G401.6 (cell line): ENCODE measurements around the gene KCNMA1.

ENCODE experiments used
- FAIRE-seq: peaks from 2 replicates; lab custom pipeline; 2012; peaks lifted over from hg19 to GRCh38; lab: Jason Lieb, UNC

KCNMA1 gene

DNA sequence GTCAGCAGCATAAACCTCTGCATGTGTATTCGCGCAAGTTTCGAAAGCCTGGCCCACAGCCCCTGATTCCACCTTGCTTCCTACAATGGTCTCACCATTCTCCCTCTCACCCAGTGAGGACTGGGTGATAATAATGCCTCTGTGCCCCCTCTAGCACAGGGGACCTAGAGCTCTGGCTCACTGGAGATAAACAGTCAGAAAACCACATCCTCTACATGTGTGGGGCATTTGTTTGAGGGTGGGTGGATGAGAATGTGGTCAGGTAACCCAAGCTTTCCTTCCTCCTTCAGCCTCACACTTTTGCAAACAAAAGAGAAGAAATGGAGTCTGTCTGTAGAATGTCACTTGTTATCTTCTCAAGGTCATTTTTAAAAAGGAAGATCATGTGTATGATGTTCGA is 373.5 kb downstream of the KCNMA1 start:
- no peak for FAIRE-seq

DNA sequence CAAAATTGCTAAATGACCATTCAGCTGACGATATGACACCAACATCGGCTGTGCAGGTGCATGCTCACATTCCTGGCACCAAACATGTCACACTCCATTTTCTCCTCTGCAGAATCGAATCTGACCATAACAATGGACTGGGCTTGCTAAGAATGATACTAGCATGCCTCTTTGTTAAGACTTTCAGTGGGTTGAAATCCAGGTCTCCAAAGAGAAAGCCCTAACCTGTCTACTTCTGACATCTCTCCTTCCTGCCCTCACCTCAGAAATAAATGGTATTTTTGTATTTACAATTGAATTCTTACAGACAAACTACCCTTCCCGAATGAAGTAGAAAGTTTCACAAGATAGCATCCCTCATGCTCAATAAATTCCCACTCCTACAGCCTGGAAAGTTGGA is 373.9 kb downstream of the KCNMA1 start:
- no peak for FAIRE-seq

DNA sequence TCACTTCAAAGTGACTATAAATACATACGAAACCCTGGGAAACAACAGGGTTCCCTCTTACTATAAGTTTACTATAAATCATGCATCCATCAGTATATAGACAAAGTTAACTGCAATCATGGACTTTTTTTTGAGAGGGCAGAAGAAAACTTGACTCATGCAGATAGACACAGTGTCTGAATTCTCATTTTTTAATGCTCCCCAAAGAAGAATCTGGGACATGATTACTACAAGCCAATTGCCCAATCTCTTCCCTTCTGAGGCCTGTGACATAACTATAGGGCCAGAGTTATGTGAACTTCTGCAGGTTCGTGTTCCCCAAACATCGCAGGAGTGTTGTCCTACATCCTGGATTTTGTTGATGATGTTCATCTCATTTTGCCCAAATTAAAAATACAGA is 376.5 kb downstream of the KCNMA1 start:
- FAIRE-seq: no peak

DNA sequence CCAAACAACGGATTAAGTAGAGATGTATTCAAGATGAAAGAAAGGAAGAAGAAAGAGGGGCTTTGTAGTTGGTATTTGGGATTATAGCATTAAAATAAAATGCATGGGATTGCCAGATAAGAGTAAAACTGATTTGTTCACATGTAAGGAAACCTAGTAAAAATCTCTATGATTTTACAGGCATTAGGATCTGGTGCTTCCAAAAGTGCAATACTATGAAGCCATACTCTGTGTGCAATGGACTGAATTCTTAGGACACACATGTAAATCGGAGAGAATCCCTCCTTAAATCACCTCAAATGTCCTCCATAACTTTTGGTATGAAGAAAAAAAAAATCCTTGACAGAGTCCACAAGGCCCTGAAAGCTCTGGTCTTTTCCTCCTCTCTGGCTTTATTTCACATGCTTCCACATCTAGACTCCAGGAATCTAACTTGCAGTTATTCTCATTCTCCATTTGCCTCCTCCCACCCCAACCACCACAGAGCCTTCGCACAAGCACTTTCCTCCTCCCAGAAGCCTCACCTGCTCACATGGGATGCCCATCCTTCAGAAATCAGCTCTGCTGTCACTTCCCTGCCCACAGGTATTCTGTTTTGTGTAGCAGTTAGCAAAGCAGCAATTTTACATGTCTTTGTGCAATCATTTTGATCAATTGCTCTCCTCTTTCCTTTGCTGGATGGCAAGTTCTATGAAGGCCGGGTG is 378.3 kb downstream of the KCNMA1 start:
- FAIRE-seq: no peak

DNA sequence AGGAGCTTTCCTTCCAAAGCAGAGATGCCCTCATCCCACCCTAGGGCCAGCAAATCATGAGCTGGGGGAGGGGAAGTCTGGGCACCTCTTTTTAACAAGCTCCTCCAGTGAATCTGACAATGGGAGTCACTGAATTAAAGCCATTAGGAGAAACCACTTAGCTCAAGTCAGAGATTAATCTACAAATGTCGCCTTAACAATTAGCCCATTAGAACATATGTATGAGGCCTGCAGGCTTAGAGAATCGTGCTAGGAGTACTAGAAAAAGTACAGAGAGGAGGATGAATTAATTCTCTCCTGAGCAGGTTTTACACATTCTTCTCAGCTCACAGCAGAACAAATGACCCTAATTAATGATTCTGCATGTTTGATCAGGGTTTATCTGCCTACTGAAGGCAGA is 381.3 kb downstream of the KCNMA1 start:
- FAIRE-seq: no peak

DNA sequence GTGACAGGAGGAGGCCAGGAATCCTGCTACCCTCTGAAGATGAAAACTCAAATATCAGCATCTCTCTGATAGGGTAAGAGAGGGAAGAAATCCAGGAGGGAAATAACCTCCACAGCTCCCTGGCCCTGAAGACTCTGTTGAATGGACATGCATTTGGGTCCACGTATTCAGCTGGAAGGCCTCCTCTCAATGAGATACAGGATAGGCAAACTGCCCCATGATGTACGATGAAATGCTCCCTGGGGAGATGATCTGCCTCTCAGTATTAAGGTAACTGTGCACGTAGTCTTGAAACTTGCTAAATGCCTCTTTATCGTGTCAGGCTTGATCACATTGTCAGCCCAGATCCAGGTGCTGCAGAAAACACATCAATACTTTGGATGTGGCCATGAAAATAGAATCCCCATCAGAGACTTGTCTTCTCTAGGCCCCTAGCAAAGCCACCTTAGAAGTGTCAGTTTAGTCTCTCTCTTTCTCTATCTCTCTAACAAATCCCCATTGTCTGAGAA is 384.0 kb downstream of the KCNMA1 start:
- FAIRE-seq: no peak

DNA sequence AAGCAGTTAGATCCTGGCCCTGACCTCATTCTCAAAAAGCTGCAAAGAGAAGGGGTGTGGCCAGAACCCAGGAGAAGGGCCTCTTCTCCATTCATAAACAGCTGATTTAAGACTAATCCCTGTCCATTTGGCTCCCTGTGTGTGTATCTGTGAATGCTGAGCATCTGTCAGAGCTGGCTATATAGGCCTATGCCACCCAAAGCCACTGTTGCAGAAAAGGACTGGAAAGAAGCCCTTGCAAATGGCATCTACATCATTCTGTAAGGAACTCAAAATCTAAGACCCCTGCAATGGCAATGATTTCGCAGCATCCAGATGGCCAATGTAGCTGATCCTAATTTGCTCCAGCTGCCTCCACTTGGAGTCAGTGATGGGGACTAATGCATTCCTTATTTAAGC is 384.5 kb downstream of the KCNMA1 start:
- no peak for FAIRE-seq

DNA sequence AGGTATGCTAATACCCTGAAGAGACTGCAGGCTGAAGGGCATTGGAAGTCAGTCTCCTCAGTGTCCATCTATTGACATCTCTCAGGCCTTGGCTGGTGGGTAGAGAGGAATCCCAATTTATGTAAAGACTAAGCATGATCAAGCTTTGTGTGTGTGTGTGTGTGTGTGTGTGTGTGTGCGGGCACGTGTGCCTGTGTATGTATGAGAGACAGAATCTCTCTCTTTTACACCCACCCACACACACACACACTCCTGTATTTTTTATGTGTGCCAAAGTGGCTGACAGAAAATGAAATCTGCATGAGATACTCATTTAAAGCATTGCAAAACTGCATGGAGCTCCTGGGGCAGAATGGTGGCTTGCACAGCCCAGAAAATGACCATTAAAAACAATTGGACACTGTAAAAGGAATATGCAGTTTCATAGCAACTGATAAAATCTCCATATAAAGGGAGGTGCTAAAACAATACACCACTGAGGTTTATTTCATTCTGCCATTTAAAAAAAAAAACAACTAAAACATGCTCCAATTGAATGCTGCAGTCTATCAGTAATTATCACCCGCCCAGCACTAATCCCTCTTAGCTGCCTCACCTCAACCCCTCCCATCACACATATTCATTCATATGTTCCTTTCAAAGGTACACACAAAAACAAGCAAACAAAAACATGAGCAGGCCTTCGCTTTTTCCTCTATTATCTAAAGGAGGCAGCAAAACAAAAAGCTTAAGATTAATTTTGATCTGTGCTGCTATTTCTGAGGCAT is 385.0 kb downstream of the KCNMA1 start:
- no peak for FAIRE-seq

DNA sequence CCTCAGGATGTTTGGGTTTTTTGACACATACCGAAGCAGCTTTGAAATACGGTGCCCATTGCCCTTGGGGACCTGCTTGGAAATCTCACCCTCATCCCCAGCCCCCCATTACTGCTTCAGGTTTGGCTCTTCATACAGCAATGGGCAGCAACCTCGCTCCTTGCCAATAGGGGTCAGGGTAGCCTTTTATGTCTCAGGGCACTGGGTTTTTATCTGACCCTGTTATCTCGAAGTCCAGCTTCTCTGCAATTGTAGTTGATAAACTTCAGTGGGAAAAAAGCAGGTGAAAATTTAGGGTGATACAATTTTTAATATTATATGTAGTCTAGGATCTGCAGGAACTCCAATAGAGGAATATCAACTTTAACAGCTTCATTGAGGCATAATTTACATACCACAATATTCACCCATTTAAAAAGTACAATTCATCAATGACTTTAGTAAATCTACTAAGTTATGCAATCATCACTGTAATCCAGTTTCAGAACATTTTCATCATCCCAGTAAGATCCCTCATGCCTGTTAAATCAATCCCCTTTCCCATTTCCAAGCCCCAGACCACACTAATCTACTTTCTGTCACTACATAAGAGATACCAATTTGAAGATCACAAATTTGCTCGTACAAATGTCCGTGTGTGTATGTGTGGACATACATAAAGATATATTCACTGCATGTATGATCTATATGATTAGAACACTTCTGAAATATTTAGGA is 386.2 kb downstream of the KCNMA1 start:
- no peak for FAIRE-seq

DNA sequence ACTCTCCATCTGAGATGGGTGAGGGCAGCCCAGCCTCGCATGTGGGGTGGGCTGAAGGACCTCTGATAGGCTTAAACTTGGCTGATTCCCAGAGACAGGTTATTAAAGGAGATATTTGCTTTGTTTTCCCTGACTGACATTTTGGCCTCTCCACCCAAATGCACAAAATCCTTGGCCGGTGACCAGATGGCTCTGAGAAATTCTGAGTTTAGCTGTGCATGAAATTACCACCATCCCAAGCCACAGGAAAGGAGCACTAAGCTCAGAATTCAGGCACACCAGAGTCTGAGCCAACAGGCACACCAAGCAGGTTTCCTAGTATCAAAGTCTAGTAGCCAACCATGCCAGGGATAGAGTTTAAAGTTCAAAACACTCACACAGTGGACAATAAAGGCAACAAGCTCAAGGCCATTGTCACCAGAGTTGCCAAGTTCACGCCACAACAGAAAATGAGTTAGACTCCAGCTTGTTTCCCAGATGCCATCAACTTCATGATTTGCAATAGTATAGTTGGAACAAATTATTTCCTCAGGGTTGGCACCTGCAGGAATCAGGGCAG is 387.6 kb downstream of the KCNMA1 start:
- no peak for FAIRE-seq

DNA sequence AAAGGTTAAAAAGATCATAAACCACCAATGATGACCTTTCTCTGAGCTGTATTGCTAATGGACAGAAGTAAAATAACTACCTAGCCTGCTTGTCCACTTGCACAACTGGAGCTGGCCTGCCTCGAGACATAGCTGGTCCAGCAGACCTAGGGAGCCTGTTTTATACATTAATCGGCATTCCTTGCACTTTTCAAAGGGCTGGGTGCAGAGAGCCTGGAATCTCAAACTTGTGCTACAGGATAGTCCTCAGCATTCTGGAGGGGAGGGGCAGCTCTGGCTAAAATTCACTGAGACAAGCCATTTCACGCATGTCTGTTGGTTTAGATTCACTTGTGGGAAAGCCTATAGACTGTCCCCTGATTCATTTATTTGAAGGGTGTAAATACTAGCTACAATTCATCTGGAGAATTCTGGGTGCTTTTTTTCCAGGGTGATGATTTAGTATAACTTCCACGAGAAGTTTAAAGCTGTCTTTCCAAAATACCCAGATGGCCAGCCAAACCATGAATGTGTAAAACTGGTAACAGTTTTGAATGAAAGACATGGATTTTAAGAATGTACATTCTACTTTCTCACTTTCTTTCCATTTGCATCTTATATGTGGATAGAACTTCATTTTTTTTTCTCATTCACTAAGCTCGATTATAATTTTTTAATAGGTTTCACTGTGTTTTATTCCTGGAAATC is 389.4 kb downstream of the KCNMA1 start:
- no peak for FAIRE-seq

DNA sequence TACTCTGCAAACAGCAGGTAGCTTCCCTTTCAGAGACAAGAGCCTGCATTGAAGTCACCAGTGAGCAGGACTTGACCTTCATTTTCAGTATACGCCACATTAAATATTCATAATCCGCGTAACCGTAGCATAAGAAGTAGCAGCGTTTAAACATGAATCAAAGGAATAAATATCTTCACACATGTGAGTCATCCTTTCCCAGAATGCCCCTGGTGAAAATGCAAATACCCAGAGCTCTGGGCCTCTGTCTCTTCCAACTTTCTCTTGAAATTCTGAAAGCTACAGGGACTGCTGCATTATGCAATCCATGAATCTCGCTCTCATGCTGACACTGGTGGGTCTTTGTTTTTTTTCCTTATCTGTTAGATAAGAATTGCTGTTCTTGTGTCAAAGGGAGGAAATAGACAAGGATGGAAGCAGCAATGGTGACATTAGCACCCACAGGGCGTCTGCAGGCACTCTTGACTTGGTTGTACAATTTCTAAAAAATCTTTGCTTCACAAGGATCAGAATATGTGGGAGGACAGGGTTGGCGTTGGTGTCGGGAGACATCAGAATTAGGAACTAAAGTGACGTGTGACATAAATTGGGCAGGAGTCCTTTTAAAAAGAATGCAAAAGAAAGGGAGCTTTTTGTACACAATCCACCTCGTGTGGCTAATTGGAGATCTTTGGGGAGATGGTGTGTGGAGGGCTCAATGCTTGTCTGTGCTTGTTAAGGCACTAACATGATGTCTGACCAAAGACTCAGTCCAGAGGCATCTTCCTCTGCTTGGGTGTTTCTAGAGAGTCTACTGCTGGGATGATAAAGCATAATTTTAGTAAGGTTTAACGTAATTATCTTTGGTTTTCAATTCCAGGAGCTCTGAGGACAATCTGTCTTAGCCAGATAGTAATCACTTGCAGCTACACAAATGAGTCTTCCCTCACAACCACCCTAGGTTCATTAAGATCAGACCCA is 390.3 kb downstream of the KCNMA1 start:
- FAIRE-seq: no peak

DNA sequence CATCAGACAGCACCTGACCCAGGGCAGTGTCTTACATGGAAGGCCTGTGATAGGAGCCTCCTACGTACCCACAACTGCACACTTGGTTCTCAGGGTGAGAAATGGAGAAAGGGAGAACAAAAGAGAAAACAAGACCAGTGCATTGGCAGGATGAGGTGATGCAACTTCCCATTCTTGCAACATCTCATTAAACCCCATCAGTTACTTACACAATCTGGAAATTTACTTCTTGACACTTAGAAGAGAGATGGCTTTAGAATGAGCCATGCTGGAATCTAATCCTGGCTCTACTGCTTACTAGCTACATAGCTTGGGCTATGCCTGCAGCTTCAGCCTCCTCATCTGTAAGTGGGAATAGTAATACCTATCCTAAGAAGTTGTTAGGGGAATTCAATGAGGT is 391.7 kb downstream of the KCNMA1 start:
- FAIRE-seq: no peak

DNA sequence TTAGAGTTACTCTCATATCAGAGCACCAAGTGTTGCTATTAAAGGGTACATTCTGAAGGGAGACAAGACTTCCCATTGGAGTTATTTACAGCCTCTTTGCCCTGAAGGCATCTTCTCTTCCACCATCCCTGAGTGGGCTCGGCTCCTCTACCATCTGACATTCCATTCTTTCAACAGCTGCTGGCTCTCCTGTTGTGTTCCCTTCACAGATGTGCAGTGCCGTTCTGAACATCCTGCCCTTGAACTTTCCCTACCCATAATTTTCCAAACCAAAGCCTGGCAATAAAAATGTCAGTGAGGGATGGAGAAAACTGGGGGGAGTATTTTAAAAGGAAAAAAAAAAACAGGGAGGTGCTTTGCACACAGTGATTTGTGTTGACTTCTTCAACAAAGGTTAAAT is 392.9 kb downstream of the KCNMA1 start:
- FAIRE-seq: no peak

DNA sequence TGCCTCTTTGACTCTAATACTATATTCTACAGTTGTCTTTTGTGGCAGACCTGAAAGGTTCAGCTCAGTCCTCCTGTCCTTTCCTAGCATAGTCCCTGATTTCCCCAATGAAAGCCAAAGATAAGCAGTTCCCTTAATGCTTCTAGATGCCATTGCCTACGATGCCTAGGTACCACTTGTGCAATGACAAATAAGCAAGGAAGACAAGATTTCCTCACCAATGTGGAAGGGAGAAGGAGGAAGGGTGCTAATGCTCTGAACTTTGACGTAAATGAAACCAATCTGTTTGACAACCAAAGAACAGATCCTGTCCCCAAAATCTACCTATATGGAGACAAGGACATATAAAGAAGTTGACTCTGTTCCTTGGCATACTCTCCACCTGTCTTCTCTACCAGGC is 393.3 kb downstream of the KCNMA1 start:
- FAIRE-seq: no peak

DNA sequence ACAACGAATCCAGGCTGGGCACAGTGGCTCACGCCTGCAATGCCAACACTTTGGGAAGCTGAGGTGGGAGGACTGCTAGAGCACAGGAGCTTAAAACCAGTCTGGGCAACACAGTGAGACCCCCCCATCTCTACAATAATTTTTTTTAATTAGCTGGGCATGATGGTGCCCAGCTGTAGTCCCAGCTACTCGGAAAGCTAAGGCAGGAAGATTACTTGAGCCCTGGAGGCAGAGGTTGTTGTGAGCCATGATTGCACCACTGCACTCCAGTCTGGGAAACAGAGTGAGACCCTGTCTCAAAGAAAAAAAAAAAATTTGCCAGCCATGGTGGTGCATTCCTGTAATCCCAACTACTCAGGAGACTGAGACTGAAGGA is 396.3 kb downstream of the KCNMA1 start:
- no peak for FAIRE-seq

DNA sequence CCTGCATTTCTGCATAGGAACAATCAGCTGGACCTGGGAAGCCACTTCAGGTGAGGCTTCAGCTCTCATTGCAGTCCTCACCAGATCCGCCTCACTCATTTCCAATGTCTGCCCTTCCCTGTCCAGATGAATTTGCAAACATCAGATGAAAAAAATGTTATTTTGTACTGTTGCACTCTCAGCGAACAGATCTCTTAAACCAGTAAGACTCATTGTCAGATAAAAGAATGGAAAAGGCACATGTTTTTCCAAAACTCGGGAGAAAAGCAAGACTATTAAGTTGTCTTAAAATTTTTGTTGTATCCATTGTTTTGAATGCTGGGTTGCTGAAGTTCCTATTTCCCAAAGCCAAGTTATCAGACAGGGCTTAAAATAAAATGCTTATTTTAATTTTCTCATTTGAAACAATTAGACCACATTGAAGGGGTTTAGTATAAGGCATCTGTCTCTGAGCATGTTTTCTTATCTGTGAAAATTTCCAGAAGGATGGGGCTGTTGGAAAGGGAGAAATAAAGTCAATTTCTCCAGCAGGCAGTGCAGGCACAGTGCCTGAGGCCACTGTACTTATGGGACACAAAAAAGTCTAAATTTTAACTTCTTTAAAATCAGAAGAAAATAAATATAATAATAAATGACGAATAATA is 396.8 kb downstream of the KCNMA1 start:
- FAIRE-seq: no peak

DNA sequence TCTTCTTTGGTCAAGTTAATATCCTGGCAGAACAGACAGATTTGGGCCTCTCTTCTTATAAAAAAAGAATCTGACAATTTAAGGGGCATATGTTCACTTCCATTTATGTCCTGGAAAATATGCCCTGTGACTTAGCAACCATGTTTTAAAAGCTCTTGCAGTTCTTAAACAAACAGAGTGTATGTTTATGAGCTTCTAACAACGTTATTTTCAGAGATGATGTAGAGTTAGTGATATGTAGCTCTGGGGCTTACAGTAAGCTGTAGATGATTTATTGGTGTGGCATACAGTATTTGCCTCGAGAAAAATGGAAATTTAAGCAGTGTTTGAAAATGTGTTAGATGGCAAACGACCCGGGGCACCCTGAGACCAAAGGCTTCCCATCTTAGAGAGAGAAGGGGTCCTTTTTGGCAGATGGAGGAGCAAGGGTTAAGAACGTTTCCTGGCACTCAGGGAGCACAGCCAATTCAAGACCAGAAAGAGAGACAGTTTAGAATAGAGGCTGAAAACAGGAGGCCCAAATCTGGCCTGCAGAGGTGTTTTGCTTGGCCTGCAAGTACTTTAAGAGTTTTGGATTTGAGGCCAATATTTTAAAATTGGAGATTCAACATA is 397.5 kb downstream of the KCNMA1 start:
- FAIRE-seq: no peak

DNA sequence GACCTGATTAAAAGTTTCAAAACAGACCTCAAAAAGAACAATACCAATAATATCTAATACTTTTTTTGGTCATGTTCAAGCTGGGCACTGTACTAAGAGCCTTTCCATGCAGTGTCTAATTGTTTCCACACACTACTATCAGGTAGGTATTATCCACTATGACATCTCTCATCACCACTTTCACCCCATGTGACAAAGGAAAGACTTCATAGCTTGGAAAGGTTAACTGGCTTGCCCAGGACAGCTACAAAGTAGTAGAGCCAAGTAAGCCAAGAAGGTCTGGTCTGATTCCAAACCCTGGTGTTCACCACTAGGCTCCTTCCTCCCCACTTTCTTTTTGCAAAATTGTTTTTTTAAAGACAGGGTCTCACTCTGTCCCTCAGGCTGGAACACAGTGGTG is 400.5 kb downstream of the KCNMA1 start:
- FAIRE-seq: no peak

DNA sequence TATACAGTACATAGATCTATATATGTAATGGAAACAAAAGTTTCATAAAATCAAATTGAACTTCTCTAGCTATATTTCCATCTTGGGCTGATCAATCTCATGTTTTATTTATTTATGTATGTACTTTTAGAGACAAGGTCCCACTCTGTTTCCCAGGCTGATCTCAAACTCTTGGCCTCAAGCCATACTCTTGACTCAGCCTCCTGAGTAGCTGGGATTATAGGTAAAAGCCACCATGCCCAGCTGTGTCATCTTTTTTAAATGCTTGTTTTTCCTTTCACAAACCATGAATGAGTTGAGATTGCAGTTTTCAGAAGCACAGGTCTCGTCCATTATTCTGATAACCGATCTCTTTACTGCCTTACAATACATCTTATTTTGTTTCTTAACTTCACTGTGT is 400.9 kb downstream of the KCNMA1 start:
- no peak for FAIRE-seq
